Neural progenitor cell (in vitro differentiated cells): ENCODE measurements around the gene MS4A6A. TPM values are rescaled to one million over a fixed set of nuclear protein-coding genes. Genes with fewer than 3 reads are reported as not detected.
"Not testable (repeated sequence)": the region's sequence is repeated elsewhere in the genome, so short reads cannot be mapped to it uniquely, and the experiment has no call there.

Source experiments
- DNase-seq: peaks from one replicate; pipeline ENCODE4 v3.0.0-alpha.2; 2016; ENCODE audit warnings: low spot score
- H2AFZ ChIP-seq: fragments of 200-600 bp; sonication (generic); replicated peaks from 2 replicates; pipeline ENCODE4 v1.6.1; 2016; ENCODE audit warnings: antibody characterized with exemption
- H3F3A ChIP-seq: fragments of 200-600 bp; sonication (generic); 2 replicates; pipeline ENCODE4 v1.6.1; 2016; ENCODE audit warnings: antibody characterized with exemption, low read depth
- H3K27ac ChIP-seq: fragments of 200-600 bp; sonication (generic); 2 replicates; pipeline ENCODE4 v1.5.1; 2016; ENCODE audit warnings: mild to moderate bottlenecking
- H3K27me3 ChIP-seq: fragments of 200-600 bp; sonication (generic); 2 replicates; pipeline ENCODE4 v1.6.1; 2016; ENCODE audit warnings: mild to moderate bottlenecking, moderate library complexity
- H3K36me3 ChIP-seq: fragments of 200-600 bp; sonication (generic); 2 replicates; pipeline ENCODE4 v1.5.1; 2016
- H3K4me1 ChIP-seq: fragments of 200-600 bp; sonication (generic); 2 replicates; pipeline ENCODE4 v1.6.1; 2016; ENCODE audit warnings: mixed run types
- H3K4me2 ChIP-seq: fragments of 200-600 bp; sonication (generic); 2 replicates; pipeline ENCODE4 v1.6.1; 2016
- H3K4me3 ChIP-seq: fragments of 200-600 bp; sonication (generic); 2 replicates; pipeline ENCODE4 v1.5.1; 2016
- H3K79me2 ChIP-seq: fragments of 200-600 bp; sonication (generic); 2 replicates; pipeline ENCODE4 v1.6.1; 2016; ENCODE audit warnings: low read depth
- H3K9ac ChIP-seq: fragments of 200-600 bp; sonication (generic); 2 replicates; pipeline ENCODE4 v1.6.1; 2016
- H3K9me3 ChIP-seq: fragments of 200-600 bp; sonication (generic); 2 replicates; pipeline ENCODE4 v1.5.1; 2016; ENCODE audit warnings: low read depth
- H4K20me1 ChIP-seq: fragments of 200-600 bp; sonication (generic); 2 replicates; pipeline ENCODE4 v1.6.1; 2016; ENCODE audit warnings: low read depth
- H3K27ac Mint-ChIP-seq: 3 replicates; pipeline ENCODE4 v1.8.0; 2021; ENCODE audit warnings: mixed read lengths
- H3K27me3 Mint-ChIP-seq: 2 replicates; pipeline ENCODE4 v1.8.0; 2022; ENCODE audit warnings: low read depth, mild to moderate bottlenecking, inconsistent platforms, moderate library complexity, mixed read lengths; ENCODE audit not compliant: insufficient read depth
- H3K36me3 Mint-ChIP-seq: 3 replicates; pipeline ENCODE4 v1.8.0; 2021; ENCODE audit warnings: mixed read lengths
- H3K4me1 Mint-ChIP-seq: 3 replicates; pipeline ENCODE4 v1.8.0; 2021; ENCODE audit warnings: mixed read lengths
- H3K4me3 Mint-ChIP-seq: 3 replicates; pipeline ENCODE4 v1.8.0; 2021; ENCODE audit warnings: mild to moderate bottlenecking, moderate library complexity, mixed read lengths
- H3K9me3 Mint-ChIP-seq: 3 replicates; pipeline ENCODE4 v1.8.0; 2020; ENCODE audit warnings: mixed read lengths
- CTCF ChIP-seq: fragments of 200-600 bp; sonication (generic); IDR thresholded peaks from 2 replicates; pipeline ENCODE4 v1.5.1; 2017; ENCODE audit warnings: antibody characterized with exemption, mild to moderate bottlenecking
- EZH2 ChIP-seq: fragments of 200-600 bp; sonication (generic); IDR thresholded peaks from 2 replicates; pipeline ENCODE4 v1.6.1; 2017; ENCODE audit warnings: antibody characterized with exemption, mild to moderate bottlenecking, moderate library complexity
- EZH2phosphoT487 ChIP-seq: fragments of 200-600 bp; sonication (generic); IDR thresholded peaks from 2 replicates; pipeline ENCODE4 v1.6.1; 2017; ENCODE audit warnings: antibody characterized with exemption
- total RNA-seq: library from RNA; depleted of rRNA; stranded (reverse); fragments of >200 nt; gene quantifications from 2 replicates; pipeline ENCODE4 v1.2.3, GENCODE V29; 2015; ENCODE audit warnings: low replicate concordance

The MS4A6A gene
- total RNA-seq, 1 donor from 2014 or later = not detected

DNA sequence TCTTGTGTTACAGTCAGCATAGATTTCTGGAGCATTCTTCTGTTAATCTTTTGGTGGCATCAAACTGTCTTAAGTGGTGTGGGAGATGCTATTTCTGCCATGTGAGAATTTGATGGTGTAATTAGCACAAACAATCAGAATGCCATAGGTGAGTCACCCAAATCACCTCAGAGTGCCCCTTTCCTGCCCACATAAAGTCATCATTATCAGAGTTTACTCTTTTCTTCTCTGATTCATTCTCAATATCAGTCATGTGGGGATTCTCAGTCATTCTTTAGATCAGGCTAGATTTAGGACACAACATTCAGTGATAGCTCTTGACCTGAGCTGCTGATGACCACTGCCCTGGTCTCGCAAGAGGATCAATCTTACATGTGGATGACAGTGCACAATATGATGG is 23.7 kb upstream of the MS4A6A start:
- Histone ChIP-seq H3K9ac (no peak overlapping the region), H3K79me2 (no peaks in the 10 kb centered on the region), H3K27me3 (no peaks in the 10 kb centered on the region), H3K4me2 (no peak overlapping the region), H2AFZ (no peak overlapping the region), H3K27ac (no peak overlapping the region), H3F3A (peaks cover 3% of the 10 kb centered on the region), H4K20me1 (no peaks in the 10 kb centered on the region), H3K4me1 (peaks cover 18% of the 10 kb centered on the region), H3K9me3 (peaks cover 7% of the 10 kb centered on the region), H3K36me3 (no peaks in the 10 kb centered on the region), H3K4me3 (no peak overlapping the region)
- peaks cover 10% of the 10 kb centered on the region for H3K9me3 Mint-ChIP-seq
- H3K36me3 Mint-ChIP-seq = peaks cover 3% of the 10 kb centered on the region
- H3K27ac Mint-ChIP-seq = no peak overlapping the region
- no peak for DNase-seq
- peaks cover 2% of the 10 kb centered on the region for H3K27me3 Mint-ChIP-seq
- TF ChIP-seq EZH2phosphoT487 (no peak), CTCF (no peak)
- peaks cover 32% of the 10 kb centered on the region for H3K4me1 Mint-ChIP-seq
- H3K4me3 Mint-ChIP-seq = no peak overlapping the region

DNA sequence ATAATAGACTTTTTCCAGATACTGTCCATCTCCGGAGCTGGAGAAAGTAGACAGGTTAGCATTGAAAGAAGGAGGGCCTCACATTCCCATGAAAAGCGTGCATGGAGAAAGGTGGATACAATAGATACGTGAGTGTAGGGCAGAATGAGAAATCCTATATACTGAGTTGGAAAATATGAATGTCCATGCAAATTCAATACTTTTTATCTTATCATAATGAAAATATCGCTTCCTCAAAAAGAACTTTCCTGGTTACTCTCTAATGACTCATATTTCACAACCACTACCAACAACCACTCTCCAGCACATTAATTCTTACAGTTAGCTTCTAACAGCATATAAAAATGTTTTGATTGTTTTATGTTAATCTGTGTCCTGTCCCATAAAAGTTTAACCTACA is 22.0 kb upstream of the MS4A6A start:
- Mint-ChIP-seq H3K36me3 (peaks cover 3% of the 10 kb centered on the region), H3K9me3 (peaks cover 8% of the 10 kb centered on the region), H3K4me1 (peaks cover 31% of the 10 kb centered on the region), H3K27me3 (peaks cover 4% of the 10 kb centered on the region), H3K27ac (no peak overlapping the region), H3K4me3 (no peak overlapping the region)
- Histone ChIP-seq H2AFZ (no peak overlapping the region), H3K4me2 (no peak overlapping the region), H3K9me3 (peaks cover 7% of the 10 kb centered on the region), H3K27ac (no peak overlapping the region), H4K20me1 (no peaks in the 10 kb centered on the region), H3K9ac (no peak overlapping the region), H3K4me3 (no peak overlapping the region), H3K27me3 (no peaks in the 10 kb centered on the region), H3F3A (peaks cover 3% of the 10 kb centered on the region), H3K4me1 (peaks cover 18% of the 10 kb centered on the region), H3K79me2 (no peaks in the 10 kb centered on the region), H3K36me3 (no peaks in the 10 kb centered on the region)
- TF ChIP-seq CTCF = no peak
- no peak for TF ChIP-seq EZH2
- no peak for TF ChIP-seq EZH2phosphoT487
- no peak for DNase-seq

DNA sequence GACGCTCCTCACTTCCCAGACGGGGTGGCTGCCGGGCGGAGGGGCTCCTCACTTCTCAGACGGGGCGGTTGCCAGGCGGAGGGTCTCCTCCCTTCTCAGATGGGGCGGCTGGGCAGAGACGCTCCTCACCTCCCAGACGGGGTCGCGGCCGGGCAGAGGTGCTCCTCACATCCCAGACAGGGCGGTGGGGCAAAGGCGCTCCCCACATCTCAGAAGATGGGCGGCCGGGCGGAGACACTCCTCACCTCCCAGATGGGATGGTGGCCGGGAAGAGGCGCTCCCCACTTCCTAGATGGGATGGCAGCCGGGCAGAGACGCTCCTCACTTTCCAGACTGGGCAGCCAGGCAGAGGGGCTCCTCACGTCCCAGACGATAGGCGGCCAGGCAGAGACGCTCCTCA is 18.5 kb upstream of the MS4A6A start:
- H3K9me3 Mint-ChIP-seq = peaks cover 11% of the 10 kb centered on the region
- H3K4me1 Mint-ChIP-seq, DNase-seq, H3K36me3 Mint-ChIP-seq, H3K79me2 ChIP-seq, H3K4me3 Mint-ChIP-seq, H3K27ac Mint-ChIP-seq, H3K9ac ChIP-seq, H4K20me1 ChIP-seq, H3K27me3 ChIP-seq, H3K27me3 Mint-ChIP-seq, H3K36me3 ChIP-seq, H3F3A ChIP-seq, H3K4me3 ChIP-seq, H3K4me2 ChIP-seq, H3K4me1 ChIP-seq, H2AFZ ChIP-seq, H3K27ac ChIP-seq, H3K9me3 ChIP-seq: not testable (repeated sequence)

- no peaks in the 10 kb centered on the region for H3K27me3 ChIP-seq
These were observed 14.6 kb upstream of the MS4A6A start for GRCh38 chr11:60197442-60197841.

More at GRCh38 chr11:60197442-60197841, 14.6 kb upstream of the MS4A6A start:
- Histone ChIP-seq H3K79me2 (no peaks in the 10 kb centered on the region), H3K27ac (no peak overlapping the region), H3F3A (no peaks in the 10 kb centered on the region), H3K9ac (no peak overlapping the region), H3K9me3 (peaks cover 4% of the 10 kb centered on the region), H3K4me3 (no peak overlapping the region), H2AFZ (no peak overlapping the region), H3K4me2 (no peak overlapping the region), H3K36me3 (no peaks in the 10 kb centered on the region), H4K20me1 (no peaks in the 10 kb centered on the region), H3K4me1 (peaks cover 12% of the 10 kb centered on the region)
- no peak overlapping the region for H3K4me3 Mint-ChIP-seq
- H3K27ac Mint-ChIP-seq = no peak overlapping the region
- peaks cover 9% of the 10 kb centered on the region for H3K4me1 Mint-ChIP-seq
- H3K36me3 Mint-ChIP-seq = peaks cover 1% of the 10 kb centered on the region
- no peak for DNase-seq
- TF ChIP-seq EZH2 = no peak
- TF ChIP-seq CTCF = no peak
- TF ChIP-seq EZH2phosphoT487 = no peak
- peaks cover 17% of the 10 kb centered on the region for H3K9me3 Mint-ChIP-seq
- peaks cover 3% of the 10 kb centered on the region for H3K27me3 Mint-ChIP-seq
